ENCODE data around the gene PLXND1. TPM values are rescaled to one million over a fixed set of nuclear protein-coding genes. Genes with fewer than 3 reads are reported as not detected.

PLXND1 gene
- total and polyA plus RNA-seq, 12 donors = 41.2 to 370 (median 138) TPM

DNA sequence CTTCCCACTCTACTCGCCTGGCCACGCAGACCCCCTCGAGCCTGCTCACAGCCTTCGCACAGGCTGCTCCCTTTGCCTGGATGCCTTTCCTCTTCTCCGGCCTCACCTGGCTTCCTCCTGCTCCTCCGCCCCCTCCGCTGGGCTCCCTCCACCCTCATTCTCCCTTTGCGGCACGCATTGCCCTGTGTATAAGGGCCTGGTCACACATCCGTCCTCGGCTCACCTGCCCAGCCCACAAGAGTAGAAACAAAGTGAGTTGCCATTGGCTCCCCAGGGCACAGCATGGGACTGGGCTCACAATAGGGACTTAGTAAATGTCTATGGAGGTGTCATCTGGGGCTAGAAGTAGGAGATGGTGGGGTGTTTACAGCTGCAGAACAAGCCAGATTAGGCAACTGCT lies 4.2 kb downstream of the PLXND1 start:
- intact Hi-C loops (cut with DNase I) = no loop called here
- peak overlapping the region in 2 of 5 donors; percentile 69 to 92 for H3K27ac ChIP-seq
- no peaks in the 10 kb centered on the region for H3K27me3 ChIP-seq
- peak overlapping the region in 1 of 4 donors; percentile 82 for H3K4me3 ChIP-seq
- no peak for DNase-seq
- H3K36me3 ChIP-seq (replicated peaks in 1 of 2) = no peaks in the 10 kb centered on the region
- WGBS, 4 donors = 76 to 89% (median 81%) methylated on average over 11 of the region's 11 CpGs
- TF ChIP-seq, protein P1, sequence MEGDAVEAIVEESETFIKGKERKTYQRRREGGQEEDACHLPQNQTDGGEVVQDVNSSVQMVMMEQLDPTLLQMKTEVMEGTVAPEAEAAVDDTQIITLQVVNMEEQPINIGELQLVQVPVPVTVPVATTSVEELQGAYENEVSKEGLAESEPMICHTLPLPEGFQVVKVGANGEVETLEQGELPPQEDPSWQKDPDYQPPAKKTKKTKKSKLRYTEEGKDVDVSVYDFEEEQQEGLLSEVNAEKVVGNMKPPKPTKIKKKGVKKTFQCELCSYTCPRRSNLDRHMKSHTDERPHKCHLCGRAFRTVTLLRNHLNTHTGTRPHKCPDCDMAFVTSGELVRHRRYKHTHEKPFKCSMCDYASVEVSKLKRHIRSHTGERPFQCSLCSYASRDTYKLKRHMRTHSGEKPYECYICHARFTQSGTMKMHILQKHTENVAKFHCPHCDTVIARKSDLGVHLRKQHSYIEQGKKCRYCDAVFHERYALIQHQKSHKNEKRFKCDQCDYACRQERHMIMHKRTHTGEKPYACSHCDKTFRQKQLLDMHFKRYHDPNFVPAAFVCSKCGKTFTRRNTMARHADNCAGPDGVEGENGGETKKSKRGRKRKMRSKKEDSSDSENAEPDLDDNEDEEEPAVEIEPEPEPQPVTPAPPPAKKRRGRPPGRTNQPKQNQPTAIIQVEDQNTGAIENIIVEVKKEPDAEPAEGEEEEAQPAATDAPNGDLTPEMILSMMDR (IDR thresholded peaks at IDR 0.05) = no peak
- no peak for TF ChIP-seq POLR2A (IDR thresholded peaks at IDR 0.05)
- H3K4me1 ChIP-seq (replicated peaks in 1 of 2) = peaks cover 12 to 59% of the 10 kb centered on the region in 2 donors
- no peaks in the 10 kb centered on the region for H3K9me3 ChIP-seq (replicated peaks in 1 of 3)

DNA sequence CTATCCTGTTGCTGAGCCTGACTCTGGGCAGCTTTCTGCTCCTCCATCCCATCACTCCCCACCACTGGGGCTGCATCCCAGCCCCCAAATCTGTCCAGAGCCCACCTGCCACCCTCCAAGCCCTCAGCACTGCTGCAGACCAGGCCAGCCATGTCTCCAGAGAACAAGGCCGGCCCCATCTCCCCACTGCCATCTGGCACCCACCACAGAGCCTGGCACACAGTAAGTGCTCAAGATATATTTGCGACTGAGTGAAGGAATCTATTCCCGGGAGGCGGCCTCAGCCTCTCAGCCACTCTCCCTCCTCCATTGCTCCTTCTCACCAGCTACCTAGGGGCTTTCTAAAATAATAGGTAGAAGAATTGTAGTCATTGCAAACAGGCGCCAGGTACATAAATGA lies 4.8 kb downstream of the PLXND1 start:
- 73 to 90% (median 77%) methylated on average over 4 to 5 of the region's 5 CpGs for WGBS, 4 donors
- DNase-seq = no peak
- no peaks in the 10 kb centered on the region for H3K9me3 ChIP-seq (replicated peaks in 1 of 3)
- H3K36me3 ChIP-seq (replicated peaks in 1 of 2) = no peaks in the 10 kb centered on the region
- peak overlapping the region in 1 of 5 donors; percentile 92 for H3K27ac ChIP-seq
- no peak overlapping the region for H3K4me3 ChIP-seq
- no peaks in the 10 kb centered on the region for H3K27me3 ChIP-seq
- peaks cover 16 to 64% of the 10 kb centered on the region in 2 donors for H3K4me1 ChIP-seq (replicated peaks in 1 of 2)
- intact Hi-C loops (cut with DNase I) = no loop called here
- TF ChIP-seq POLR2A (IDR thresholded peaks at IDR 0.05) = no peak
- TF ChIP-seq, protein P1 (IDR thresholded peaks at IDR 0.05) = no peak

DNA sequence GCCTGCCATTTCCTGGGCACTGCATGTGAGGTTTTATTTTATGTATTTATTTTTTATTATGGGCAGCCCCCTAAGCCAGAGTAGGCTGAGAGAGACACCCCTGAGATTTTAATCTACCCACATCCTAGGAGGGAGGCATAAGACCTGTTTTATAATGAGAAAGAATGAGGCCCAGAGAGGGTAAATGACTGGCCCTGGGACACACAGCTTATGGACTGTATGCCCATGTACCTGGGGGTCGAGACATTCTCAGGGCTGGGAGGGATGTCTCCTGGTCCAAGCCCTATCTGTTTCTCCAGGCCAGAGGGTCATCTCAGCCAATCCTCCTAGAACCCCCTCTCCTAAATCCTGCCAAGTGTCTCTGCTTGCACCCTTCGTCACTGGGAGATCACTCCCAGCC lies 6.1 kb downstream of the PLXND1 start:
- peaks cover 22 to 77% of the 10 kb centered on the region in 2 donors for H3K4me1 ChIP-seq (replicated peaks in 1 of 2)
- H3K27me3 ChIP-seq = no peaks in the 10 kb centered on the region
- H3K36me3 ChIP-seq (replicated peaks in 1 of 2) = no peaks in the 10 kb centered on the region
- WGBS, 4 donors = 63 to 82% (median 73%) methylated on average over 2 of the region's 2 CpGs
- no peak for TF ChIP-seq POLR2A (IDR thresholded peaks at IDR 0.05)
- TF ChIP-seq, protein P1 (IDR thresholded peaks at IDR 0.05) = no peak
- intact Hi-C loops (cut with DNase I) = no loop called here
- peak overlapping the region in 2 of 5 donors; percentile 88 to 92 for H3K27ac ChIP-seq
- no peak overlapping the region for H3K4me3 ChIP-seq
- no peaks in the 10 kb centered on the region for H3K9me3 ChIP-seq (replicated peaks in 1 of 3)
- DNase-seq = no peak

DNA sequence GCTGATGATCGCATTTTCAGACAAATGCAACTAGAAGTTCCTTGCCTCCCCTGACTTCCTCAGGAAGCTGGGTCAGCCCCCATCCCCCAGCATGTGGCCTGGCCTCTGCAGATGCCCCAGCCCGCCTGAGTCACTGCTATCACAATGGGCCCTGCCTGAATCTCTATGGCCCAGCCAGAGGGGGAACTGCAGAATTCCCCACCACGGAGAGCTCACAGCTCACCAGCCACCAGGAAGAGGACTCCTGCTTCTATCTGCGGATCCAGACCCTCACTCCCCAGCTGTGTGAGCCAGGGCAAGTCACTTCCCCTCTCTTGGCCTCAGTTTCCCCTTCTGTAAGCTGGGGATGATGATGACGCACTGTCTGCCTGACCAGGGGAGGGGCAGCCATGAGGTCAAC lies 6.9 kb downstream of the PLXND1 start:
- H3K36me3 ChIP-seq (replicated peaks in 1 of 2) = no peaks in the 10 kb centered on the region
- intact Hi-C loops (cut with DNase I) = no loop called here
- 53 to 83% (median 56%) methylated on average over 1 to 5 of the region's 5 CpGs for WGBS, 4 donors
- H3K9me3 ChIP-seq (replicated peaks in 1 of 3) = no peaks in the 10 kb centered on the region
- H3K4me1 ChIP-seq (replicated peaks in 1 of 2) = peaks cover 25 to 85% of the 10 kb centered on the region in 2 donors
- TF ChIP-seq POLR2A (IDR thresholded peaks at IDR 0.05) = no peak
- TF ChIP-seq, protein P1 (IDR thresholded peaks at IDR 0.05) = no peak
- DNase-seq = peak in 6 of 7 donors; percentile 67 to 82 (median 76)
- H3K27me3 ChIP-seq = no peaks in the 10 kb centered on the region
- no peak overlapping the region for H3K4me3 ChIP-seq
- peak overlapping the region; percentile 5 to 92 (median 49) for H3K27ac ChIP-seq

Measured in adrenal gland (tissue), 12 donors.